ENCODE data around the gene KANK3. TPM values are rescaled to one million over a fixed set of nuclear protein-coding genes. Genes with fewer than 3 reads are reported as not detected.

KANK3 gene
- total and polyA plus RNA-seq, 2 of the 8 experiments (the other 6 are each of a cell fraction or from before 2014, with no cell fraction given), result 2.5 to 4.2 TPM

GRCh38 chr19:8310342-8311055 lies 32.6 kb downstream of the KANK3 start (continued):
- TF ChIP-seq CTCF (IDR thresholded peaks at IDR 0.05; ENCODE audit: control extremely low read depth in 1 of 3, insufficient read depth in 1 of 3, low read depth in 1 of 3, low read length in 3 of 3) (no peak), RFX5 (IDR thresholded peaks at IDR 0.05; ENCODE audit: borderline replicate concordance, low read depth, low read length) (no peak), MAFK (IDR thresholded peaks at IDR 0.05; ENCODE audit: low read depth, low read length) (no peak), SRF (IDR thresholded peaks at IDR 0.05; ENCODE audit: low read depth, low read length) (no peak), CREB1 (IDR thresholded peaks at IDR 0.05) (no peak)
